ENCODE measurements around the gene OR6J1.

GRCh38 chr14:22678221-22678620 is 34.1 kb upstream of the OR6J1 start:
- TF ChIP-seq POLR2AphosphoS5 (IDR thresholded peaks at IDR 0.05; ENCODE audit: borderline replicate concordance, low read depth, low read length) (no peak), EZH2 (IDR thresholded peaks at IDR 0.05) (no peak)
